Measurements from ENCODE around the gene OARD1.
A peak's percentile ranks its signal among the peaks of the same experiment; 100 is the strongest.

OARD1 gene

DNA sequence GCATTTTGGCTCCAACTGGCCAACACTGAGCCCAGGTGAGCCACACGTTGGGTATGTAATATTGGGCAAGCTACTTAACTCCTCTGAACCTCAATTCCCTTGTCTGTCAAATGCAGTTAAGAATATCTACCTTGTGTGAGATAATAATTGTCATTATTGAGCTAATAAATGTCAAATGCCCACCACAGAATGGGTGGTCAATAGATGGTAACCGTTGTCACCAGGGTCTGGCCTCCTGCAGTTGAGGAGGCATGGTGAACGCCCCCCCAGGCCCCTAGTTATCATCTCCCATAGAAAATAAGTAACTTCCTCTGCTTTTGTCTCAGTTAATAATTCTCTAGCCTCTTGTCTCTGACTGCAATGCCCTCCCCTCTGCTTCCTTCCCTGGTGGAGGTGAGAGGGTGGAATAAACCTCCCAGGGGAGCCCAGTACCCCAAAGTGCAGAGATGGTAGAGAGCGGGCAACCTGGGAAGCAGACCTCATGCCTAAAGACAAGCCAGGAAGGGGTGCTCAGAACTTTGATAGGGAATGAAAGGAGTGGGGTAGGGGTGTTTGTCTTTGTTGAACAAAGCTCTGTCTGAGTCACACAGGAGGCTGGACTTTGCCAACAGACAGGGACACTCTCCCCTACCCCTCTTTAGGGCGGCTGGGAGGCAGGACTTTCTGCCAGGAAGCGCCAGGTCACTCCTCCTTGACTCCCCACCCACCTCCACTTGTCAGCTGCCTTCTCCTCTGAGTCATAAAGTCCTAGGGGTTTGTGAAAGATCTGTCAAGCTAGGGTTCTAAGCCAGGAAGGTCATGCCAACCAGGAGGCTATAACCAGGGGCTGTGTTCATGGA lies 31.8 kb downstream of the OARD1 start:
- DNase-seq (ENCODE audit: extremely low read depth, low read depth): no peak
- TF ChIP-seq, protein P1, sequence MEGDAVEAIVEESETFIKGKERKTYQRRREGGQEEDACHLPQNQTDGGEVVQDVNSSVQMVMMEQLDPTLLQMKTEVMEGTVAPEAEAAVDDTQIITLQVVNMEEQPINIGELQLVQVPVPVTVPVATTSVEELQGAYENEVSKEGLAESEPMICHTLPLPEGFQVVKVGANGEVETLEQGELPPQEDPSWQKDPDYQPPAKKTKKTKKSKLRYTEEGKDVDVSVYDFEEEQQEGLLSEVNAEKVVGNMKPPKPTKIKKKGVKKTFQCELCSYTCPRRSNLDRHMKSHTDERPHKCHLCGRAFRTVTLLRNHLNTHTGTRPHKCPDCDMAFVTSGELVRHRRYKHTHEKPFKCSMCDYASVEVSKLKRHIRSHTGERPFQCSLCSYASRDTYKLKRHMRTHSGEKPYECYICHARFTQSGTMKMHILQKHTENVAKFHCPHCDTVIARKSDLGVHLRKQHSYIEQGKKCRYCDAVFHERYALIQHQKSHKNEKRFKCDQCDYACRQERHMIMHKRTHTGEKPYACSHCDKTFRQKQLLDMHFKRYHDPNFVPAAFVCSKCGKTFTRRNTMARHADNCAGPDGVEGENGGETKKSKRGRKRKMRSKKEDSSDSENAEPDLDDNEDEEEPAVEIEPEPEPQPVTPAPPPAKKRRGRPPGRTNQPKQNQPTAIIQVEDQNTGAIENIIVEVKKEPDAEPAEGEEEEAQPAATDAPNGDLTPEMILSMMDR (IDR thresholded peaks at IDR 0.05; ENCODE audit: low read depth, low read length): no peak

DNA sequence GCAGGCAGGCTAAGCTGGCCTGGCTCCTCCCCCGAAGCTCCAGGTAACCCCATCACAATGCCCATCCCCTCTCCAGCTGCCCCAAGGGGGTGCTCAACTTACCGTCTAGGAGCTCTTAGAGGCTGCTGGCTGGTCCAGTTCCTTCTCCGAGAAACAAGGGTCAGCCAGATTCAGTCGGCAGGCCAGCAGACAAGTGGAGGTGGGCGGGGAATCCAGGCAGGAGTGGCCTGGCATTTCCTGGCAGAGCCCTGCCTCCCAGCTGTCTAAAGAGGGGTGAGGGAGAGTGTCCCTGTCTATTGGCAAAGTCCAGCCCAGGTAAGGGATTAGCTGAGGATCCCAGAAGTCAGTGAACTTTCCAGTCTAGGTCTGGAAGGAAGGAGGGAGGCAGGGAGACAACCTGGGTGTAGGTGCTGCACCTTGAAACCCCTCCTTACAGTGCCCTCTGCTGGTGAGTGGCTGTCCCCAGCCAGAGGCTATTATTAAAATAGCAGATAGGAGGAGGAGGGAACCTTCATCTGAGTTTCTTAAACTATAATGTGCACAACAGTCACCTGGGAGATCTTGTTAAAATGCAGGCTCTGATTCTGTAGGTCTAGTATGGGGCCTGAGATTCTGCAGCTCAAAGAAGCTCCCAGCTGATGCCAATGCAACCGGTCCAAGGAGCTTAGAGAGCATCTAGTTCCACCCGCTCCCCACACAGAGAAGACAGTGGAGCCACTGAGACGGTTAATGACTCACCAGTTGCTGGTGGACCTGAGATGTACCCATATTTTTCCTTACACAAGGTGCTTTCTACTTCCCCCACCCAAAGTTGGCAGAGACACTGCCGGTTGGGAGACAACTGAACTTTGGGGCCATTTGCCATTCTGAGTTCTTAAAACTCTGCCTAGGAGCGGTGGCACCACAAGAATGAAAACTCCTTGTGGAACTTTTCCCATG lies 32.8 kb downstream of the OARD1 start, which contains the start of gene UNC5CL:
UNC5CL (minus strand) TSS at position 162 of the 939 bp plus-strand sequence. CDS start 4,147 bp downstream, outside the sequence.
- TF ChIP-seq, protein P1 (IDR thresholded peaks at IDR 0.05; ENCODE audit: low read depth, low read length): peak; percentile 69
- no peak for DNase-seq (ENCODE audit: extremely low read depth, low read depth)

DNA sequence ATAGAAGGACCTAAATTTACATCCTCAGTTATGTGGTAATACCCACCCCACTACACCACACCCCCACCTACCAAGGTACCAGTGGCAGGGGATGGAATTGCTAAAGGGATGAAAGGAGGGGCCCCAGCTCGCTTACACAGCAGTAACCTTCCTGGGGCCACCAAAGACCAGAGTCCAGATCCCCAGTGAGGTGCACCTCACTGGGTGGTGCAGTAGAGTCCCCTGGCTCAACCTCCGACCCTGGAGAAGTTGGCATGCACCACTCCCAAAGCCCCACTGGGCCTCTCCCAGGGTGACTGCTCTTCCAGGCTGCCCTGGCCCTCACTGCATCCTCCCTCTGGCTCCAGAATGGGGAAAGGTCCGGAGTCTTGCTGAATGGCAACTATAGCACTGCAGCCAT lies 34.0 kb downstream of the OARD1 start:
- DNase-seq (ENCODE audit: extremely low read depth, low read depth): no peak
- TF ChIP-seq, protein P1 (IDR thresholded peaks at IDR 0.05; ENCODE audit: low read depth, low read length): no peak

DNA sequence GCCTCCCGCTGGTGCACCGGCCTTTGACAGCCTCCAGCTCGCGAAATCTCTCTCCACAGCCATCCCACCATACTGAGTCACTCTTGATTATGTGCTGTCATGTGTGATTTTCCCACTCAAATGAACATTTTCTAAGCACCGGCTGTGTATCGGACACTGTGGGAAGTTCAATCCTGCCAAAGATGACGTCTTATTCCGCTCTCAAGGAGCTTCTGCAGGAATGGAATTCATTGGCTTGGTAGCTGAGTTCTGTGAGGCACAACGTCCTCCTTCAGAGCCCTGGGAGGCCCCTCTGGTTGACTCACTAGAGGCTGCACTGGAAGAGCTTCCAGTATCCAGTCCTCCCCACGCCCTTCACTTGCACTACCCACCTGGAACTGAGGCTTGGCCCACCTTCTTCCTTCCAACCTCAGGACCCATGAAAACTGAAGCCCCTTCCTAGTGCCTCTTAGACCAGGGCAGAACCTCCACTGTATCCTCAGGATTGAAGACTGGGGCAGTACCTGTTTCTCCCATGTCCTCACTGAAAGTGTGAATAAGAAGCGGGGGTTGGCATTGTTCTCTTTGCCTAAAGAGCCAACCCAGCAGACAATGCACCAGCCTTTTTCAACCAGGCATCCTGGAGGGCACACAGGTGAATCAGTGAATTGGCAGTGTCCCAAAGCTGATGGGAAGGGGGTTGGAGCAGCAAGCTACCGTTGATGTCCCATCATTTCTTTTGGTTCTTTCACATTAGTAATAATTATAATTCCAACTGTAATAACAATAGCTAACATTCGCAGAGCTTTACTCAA lies 34.9 kb downstream of the OARD1 start:
- DNase-seq (ENCODE audit: extremely low read depth, low read depth): no peak
- TF ChIP-seq, protein P1 (IDR thresholded peaks at IDR 0.05; ENCODE audit: low read depth, low read length): no peak

DNA sequence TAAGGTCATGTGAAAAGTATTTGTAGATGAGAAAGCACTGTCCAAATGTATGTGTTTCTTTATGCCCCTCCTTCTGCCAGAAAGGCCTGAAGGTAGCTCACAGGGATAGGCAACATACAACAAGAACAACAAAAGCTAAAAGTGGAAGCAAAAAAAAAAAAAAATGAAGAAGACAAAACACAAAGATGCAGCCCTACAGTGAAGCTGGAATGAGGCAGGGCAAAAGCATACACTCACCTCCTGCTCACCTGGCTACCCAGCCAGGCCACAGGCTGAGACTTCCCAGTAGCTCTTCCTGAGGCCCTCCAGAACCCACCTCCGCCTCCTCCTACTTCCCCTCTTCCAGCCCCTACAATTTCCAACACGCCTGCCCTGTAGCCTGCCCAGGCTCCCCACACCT lies 35.6 kb downstream of the OARD1 start:
- TF ChIP-seq, protein P1 (IDR thresholded peaks at IDR 0.05; ENCODE audit: low read depth, low read length): no peak
- no peak for DNase-seq (ENCODE audit: extremely low read depth, low read depth)

DNA sequence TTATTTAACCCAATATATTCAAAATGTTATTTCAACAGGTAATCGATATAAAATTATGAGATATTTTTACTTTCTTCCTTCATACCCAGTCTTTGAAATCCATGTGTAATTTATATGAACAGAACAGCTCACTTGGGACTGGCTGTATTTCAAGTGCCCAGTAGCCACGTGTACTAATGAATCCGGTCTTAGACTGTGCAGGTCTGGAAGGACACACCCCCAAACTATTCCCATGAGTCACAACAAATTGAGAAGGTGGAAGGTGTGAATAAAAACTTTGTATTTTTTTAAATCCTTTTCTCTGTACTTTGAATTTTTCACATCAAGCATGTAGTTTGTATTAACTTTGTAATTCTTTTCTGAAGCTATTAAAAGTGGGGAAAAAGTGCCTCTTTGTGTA lies 36.0 kb downstream of the OARD1 start:
- DNase-seq (ENCODE audit: extremely low read depth, low read depth): no peak
- TF ChIP-seq, protein P1 (IDR thresholded peaks at IDR 0.05; ENCODE audit: low read depth, low read length): no peak
